DMS53 (cell line): Measurements from ENCODE around the gene TANGO6.
"Not testable (repeated sequence)": the region's sequence is repeated elsewhere in the genome, so short reads cannot be mapped to it uniquely, and the experiment has no call there.

Source experiments
- DNase-seq: peaks from one replicate; lab custom pipeline; 2025; lab: John Stamatoyannopoulos, UW

Gene TANGO6

GRCh38 chr16:69057400-69058378, 214.4 kb downstream of the TANGO6 start:
- DNase-seq, result no peak

GRCh38 chr16:69063491-69063890, 220.2 kb downstream of the TANGO6 start:
- not testable (repeated sequence) for DNase-seq

GRCh38 chr16:69064124-69064763, 220.9 kb downstream of the TANGO6 start:
- DNase-seq, result no peak

GRCh38 chr16:69064764-69065313, 221.5 kb downstream of the TANGO6 start:
- no peak for DNase-seq

- DNase-seq, result no peak
Measured at GRCh38 chr16:69069504-69069903, 226.2 kb downstream of the TANGO6 start.

- DNase-seq, result no peak
Measured at GRCh38 chr16:69071036-69071435, 227.7 kb downstream of the TANGO6 start.

GRCh38 chr16:69072640-69072974, 229.3 kb downstream of the TANGO6 start:
- no peak for DNase-seq

GRCh38 chr16:69073181-69073702, 229.9 kb downstream of the TANGO6 start:
- no peak for DNase-seq

GRCh38 chr16:69077251-69077650, 233.9 kb downstream of the TANGO6 start:
- peak; percentile 12 for DNase-seq

GRCh38 chr16:69078073-69078472, 234.7 kb downstream of the TANGO6 start:
- DNase-seq, result no peak

GRCh38 chr16:69079697-69080096, 236.4 kb downstream of the TANGO6 start:
- DNase-seq, result no peak

- peak; percentile 11 for DNase-seq
Measured at GRCh38 chr16:69083306-69083941, 240.1 kb downstream of the TANGO6 start.

- DNase-seq, result no peak
Measured at GRCh38 chr16:69084289-69084688, 241.0 kb downstream of the TANGO6 start.

GRCh38 chr16:69085032-69085695, 241.8 kb downstream of the TANGO6 start:
- DNase-seq, result no peak

- DNase-seq, result no peak
Measured at GRCh38 chr16:69087161-69087581, 243.8 kb downstream of the TANGO6 start.

GRCh38 chr16:69088684-69089083, 245.4 kb downstream of the TANGO6 start:
- no peak for DNase-seq

GRCh38 chr16:69089091-69089910, 246.0 kb downstream of the TANGO6 start:
- DNase-seq, result peak; percentile 49

GRCh38 chr16:69093974-69094373, 250.6 kb downstream of the TANGO6 start:
- DNase-seq, result peak; percentile 34

GRCh38 chr16:69094501-69094900, 251.2 kb downstream of the TANGO6 start:
- no peak for DNase-seq

- DNase-seq, result no peak
Measured at GRCh38 chr16:69095193-69095592, 251.9 kb downstream of the TANGO6 start.
